Psoas muscle (tissue), 8 donors: ENCODE data around the gene C1QL4. TPM values are rescaled to one million over a fixed set of nuclear protein-coding genes. Genes with fewer than 3 reads are reported as not detected.

Experiments used
- ATAC-seq, 4 donors: fragments of 200-7000 bp; cut with Tn5 transposase; one replicate each; pipeline ENCODE4 v1.9.1; 2020; ENCODE audit warnings: moderate library complexity in 3 of 4, mild to moderate bottlenecking in 2 of 4
- DNase-seq, 2 donors: peaks; one replicate each; pipeline ENCODE4 v3.0.0-alpha.2; 2020
- H3K27ac ChIP-seq: fragments of 200-600 bp; one replicate; pipeline ENCODE4 v1.8.0; 2022
- H3K27me3 ChIP-seq, 3 donors: fragments of 200-600 bp in 1 of 3; one replicate each; pipeline versions ENCODE4 v1.6.1 to v1.8.0; 2013 to 2022; ENCODE audit warnings: low read length in 2 of 3, mild to moderate bottlenecking in 2 of 3, moderate library complexity in 1 of 3; ENCODE audit not compliant: insufficient read depth in 3 of 3
- H3K36me3 ChIP-seq, 2 donors: fragments of 200-600 bp in 1 of 2; one replicate each; pipeline versions ENCODE4 v1.6.1 to v1.8.0; 2013 to 2022; ENCODE audit warnings: low read depth in 1 of 2, mild to moderate bottlenecking in 1 of 2, moderate library complexity in 1 of 2; ENCODE audit not compliant: insufficient read depth in 1 of 2
- H3K4me1 ChIP-seq: fragments of 200-600 bp; one replicate; pipeline ENCODE4 v1.8.0; 2022
- H3K4me3 ChIP-seq: fragments of 200-600 bp; one replicate; pipeline ENCODE4 v1.8.0; 2022; ENCODE audit warnings: mild to moderate bottlenecking
- H3K9me3 ChIP-seq: fragments of 200-600 bp; one replicate; pipeline ENCODE4 v1.8.0; 2022
- CTCF ChIP-seq: fragments of 200-600 bp; IDR thresholded peaks from one replicate; pipeline ENCODE4 v1.8.0; 2022; ENCODE audit warnings: antibody characterized with exemption
- WGBS, 3 donors: extraction: QIAGEN DNeasy Blood & Tissue Kit; methylation state at CpG; one replicate each; pipeline versions ENCODE4 v1.1.6 to v1.1.7; 2013; 5-methylcytosine and 5-hydroxymethylcytosine counted together
- intact Hi-C, 2 donors: fragments of 100-400 bp; cut with DNase I; formaldehyde crosslinking; loops; one replicate each; pipeline versions ENCODE4 v1.11.0 to v1.14.2; 2022
- polyA plus RNA-seq, 3 donors: library from polyadenylated mRNA; stranded (reverse); fragments of 200-250 nt; gene quantifications; one replicate each; pipeline ENCODE4 v1.2.3, GENCODE V29; 2013
- total RNA-seq, 4 donors: library from RNA; stranded (reverse); fragmentation: NEBNext Ultra II Directional in 2 of 4; extraction: Animal tissue kit (Norgen Biotek cat#: 25700) in 2 of 4; gene quantifications; one replicate each; pipeline versions ENCODE4 v1.2.1 to v1.2.4, GENCODE V29; 2021 to 2023
- donor health status: healthy with polysubstance abuse.
- donor health status: DM: no; HTN: no; CAD: no; lungs with moderate emphysema.
- donor health status: Bipolar disorder and iron deficiency.
- donor health status: healthy.
- donor health status: DM: yes; HTN: yes; CAD: no.
- donor health status: DM: no; HTN: no; CAD: no.
- donor health status: DM: no; HTN: no; CAD: no.
- donor health status: DM: yes; HTN: yes; CAD: no.

Gene C1QL4
- total and polyA plus RNA-seq, 7 donors: not detected

DNA sequence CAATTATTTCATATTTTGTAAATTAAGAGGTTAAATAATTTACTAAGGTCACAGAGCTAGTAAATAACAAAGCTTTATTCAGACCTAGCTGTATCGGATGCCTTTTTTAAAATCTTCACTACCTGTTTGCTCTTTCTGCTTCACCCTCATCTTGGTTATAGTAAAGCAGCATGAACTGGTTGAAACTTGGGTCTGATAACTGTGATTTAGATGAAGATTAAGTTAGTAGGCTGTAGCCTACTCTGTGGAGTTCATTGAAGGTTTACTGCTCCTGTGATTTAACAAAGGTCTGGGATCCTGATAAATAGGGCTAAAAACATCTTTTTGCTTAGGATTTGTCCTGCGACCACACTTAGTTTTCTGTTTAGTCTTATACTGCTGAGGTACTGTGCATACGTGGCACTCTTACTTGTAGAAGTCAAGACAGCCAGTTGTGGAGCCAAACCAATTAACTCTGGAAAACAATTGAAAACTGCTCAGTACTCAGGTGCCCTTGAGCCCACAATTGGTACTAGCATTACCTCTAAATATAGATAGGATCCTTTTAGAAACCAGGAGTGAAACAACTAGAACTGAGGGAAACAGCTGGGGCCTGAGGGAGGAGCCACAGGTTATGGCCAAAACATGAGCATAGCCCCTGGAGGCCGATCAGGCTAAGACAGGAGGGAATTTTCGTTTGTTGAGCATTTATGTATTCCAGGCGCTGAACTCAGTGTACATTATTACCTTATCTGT, 32.6 kb upstream of the C1QL4 start:
- H3K27ac ChIP-seq: peak overlapping the region; percentile 83
- ATAC-seq (peak; percentile 51 to 61 (median 52)), DNase-seq (peak; percentile 34 to 67)
- peak overlapping the region; percentile 70 for H3K4me3 ChIP-seq
- 18 to 27% (median 20%) methylated on average over 6 of the region's 6 CpGs for WGBS, 3 donors
- H3K9me3 ChIP-seq: no peaks in the 10 kb centered on the region
- TF ChIP-seq CTCF: peak; percentile 51
- no peaks in the 10 kb centered on the region for H3K27me3 ChIP-seq
- H3K4me1 ChIP-seq: peaks cover 29% of the 10 kb centered on the region
- intact Hi-C loops: no loop called here
- H3K36me3 ChIP-seq: peaks cover 0 to 10% of the 10 kb centered on the region in 2 donors

- Histone ChIP-seq H3K9me3 (no peaks in the 10 kb centered on the region), H3K4me1 (peaks cover 29% of the 10 kb centered on the region), H3K27me3 (no peaks in the 10 kb centered on the region), H3K4me3 (peak overlapping the region; percentile 70), H3K27ac (peak overlapping the region; percentile 83), H3K36me3 (peaks cover 0 to 6% of the 10 kb centered on the region in 2 donors)
- DNase-seq (no peak), ATAC-seq (no peak)
- no peak for TF ChIP-seq CTCF
- WGBS, 3 donors: 9 to 14% (median 10%) methylated on average over 3 of the region's 3 CpGs
- intact Hi-C loops: no loop called here
These were observed 31.2 kb upstream of the C1QL4 start for GRCh38 chr12:49368240-49368600.

DNA sequence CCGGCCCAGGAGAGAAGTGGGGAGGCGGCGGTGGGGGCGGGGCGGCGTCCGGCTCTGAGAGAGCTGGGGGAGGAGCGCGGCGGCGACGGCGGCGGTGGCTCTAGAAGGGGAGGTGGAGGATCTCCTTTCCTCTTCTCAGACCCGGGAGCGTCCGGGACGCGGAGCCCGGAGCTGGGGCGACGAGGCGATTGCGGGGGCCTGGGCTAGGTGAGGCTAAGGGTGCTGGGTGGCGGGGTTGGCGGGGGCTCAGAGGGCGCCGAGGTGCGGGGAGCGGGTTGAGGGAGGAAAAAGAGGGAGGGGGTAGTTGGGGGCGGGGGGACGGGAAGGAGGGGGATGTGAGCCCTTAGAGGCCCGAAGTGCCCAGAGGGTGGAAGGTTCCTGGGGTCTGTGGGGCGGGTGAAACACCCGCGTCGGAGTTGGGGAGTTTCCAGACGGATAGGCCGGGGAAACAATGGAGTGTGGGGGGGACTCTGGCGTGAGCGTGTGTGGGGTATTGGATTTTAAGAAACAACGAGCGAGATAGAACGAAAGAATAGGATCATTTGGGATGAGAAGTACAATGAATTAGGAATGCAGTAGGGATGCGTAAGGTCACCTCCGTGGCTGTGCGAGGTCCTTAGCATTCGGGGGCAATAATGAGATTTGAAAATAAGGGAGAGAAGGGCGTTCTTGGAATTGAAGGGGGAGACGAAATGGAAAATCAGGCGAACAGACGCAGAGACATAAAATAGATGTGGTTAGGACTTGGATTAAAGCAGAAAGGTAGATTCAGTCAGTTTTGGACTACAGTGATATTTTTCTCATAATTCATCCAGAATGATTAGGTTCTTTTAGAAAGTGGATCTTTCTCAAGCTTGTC, 30.6 kb upstream of the C1QL4 start, which contains the start of gene SPATS2:
SPATS2 (plus strand) TSS at position 82 of the 859 bp plus-strand sequence. CDS start 93,551 bp downstream, outside the sequence.
- no peak for TF ChIP-seq CTCF
- 0 to 2% (median 1%) methylated on average over 41 to 52 of the region's 52 CpGs for WGBS, 3 donors
- intact Hi-C loops: no loop called here
- H3K9me3 ChIP-seq: no peaks in the 10 kb centered on the region
- H3K4me3 ChIP-seq: peak within 1 kb of the TSS; percentile 70
- no peaks in the 10 kb centered on the region for H3K27me3 ChIP-seq
- DNase-seq: peak; percentile 95 to 96
- peaks cover 29% of the 10 kb centered on the region for H3K4me1 ChIP-seq
- ATAC-seq: peak in 1 of 4 donors; percentile 3
- H3K27ac ChIP-seq: peak within 1 kb of the TSS; percentile 83
- peaks cover 0 to 3% of the 10 kb centered on the region in 2 donors for H3K36me3 ChIP-seq

- peak overlapping the region; percentile 70 for H3K4me3 ChIP-seq
- no peaks in the 10 kb centered on the region for H3K36me3 ChIP-seq
- H3K27me3 ChIP-seq: no peaks in the 10 kb centered on the region
- peak overlapping the region; percentile 83 for H3K27ac ChIP-seq
- peaks cover 29% of the 10 kb centered on the region for H3K4me1 ChIP-seq
- intact Hi-C loops: no loop called here
- H3K9me3 ChIP-seq: no peaks in the 10 kb centered on the region
- peak; percentile 28 for TF ChIP-seq CTCF
- ATAC-seq (peak; percentile 87 to 91 (median 90)), DNase-seq (peak; percentile 93 to 95)
- 0% methylated on average over 57 to 97 of the region's 97 CpGs for WGBS, 3 donors
These were observed 29.8 kb upstream of the C1QL4 start for GRCh38 chr12:49366652-49367380.
